ENCODE data around the gene L1CAM. TPM values are rescaled to one million over a fixed set of nuclear protein-coding genes. Genes with fewer than 3 reads are reported as not detected.

The L1CAM gene
- polyA plus RNA-seq, 1 donor = 22.5 TPM

DNA sequence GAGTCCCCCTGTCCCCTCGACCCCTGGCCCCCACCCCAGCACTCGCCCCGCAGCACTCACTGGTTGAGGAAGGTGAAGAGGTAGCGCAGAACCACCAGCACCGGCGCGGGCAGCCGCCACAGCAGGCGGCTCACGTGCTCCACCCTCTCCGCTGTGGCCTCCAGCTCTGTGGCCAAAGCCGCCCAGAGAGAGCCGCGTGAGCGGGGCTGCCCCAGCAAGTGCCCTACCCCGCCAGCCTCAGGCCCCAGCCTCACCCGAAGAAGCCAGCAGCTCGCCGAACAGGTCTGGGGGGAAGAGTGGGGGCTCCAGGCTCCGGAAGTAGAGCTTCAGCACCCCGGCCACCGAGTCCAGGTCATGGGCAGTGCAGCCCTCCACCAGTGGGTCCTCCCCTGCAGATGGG is 24.5 kb upstream of the L1CAM start:
- H3K9me3 ChIP-seq (ENCODE audit: control insufficient read depth, low read depth, low read length) = no peaks in the 10 kb centered on the region
- H3K27ac ChIP-seq (ENCODE audit: low read length) = no peak overlapping the region
- no peak overlapping the region for H3K4me3 ChIP-seq (ENCODE audit: low read length)
- no peaks in the 10 kb centered on the region for H3K27me3 ChIP-seq (ENCODE audit: control insufficient read depth, insufficient read depth, low read length)
- H3K36me3 ChIP-seq (ENCODE audit: control insufficient read depth, insufficient read depth, low read length) = no peaks in the 10 kb centered on the region
- WGBS (ENCODE audit: insufficient coverage, low lambda C conversion rate) = no CpG with 5 or more reads among the region's 22 CpGs
- DNase-seq = no peak
- no peaks in the 10 kb centered on the region for H3K4me1 ChIP-seq (ENCODE audit: control insufficient read depth, insufficient read depth, low read length)

DNA sequence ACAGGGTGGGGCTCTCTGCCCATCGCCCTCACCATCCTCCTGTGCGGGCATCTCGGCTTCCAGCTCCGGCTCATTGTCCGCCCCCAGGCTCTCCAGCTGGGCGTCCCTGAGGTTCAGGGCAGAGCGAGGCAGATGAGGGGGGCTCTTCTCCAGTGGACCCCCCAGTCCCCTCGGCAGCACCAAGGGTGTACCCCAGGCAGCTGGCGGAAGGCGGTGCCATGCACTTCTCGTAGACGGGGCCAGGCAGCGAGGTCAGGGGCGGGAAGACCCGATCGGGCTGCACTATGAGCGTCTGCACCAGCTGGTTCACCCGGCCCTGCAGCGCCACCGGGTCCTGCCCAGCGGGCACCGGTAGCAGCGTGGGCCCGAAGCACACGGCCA is 24.0 kb upstream of the L1CAM start:
- Histone ChIP-seq H3K36me3 (ENCODE audit: control insufficient read depth, insufficient read depth, low read length) (no peaks in the 10 kb centered on the region), H3K27me3 (ENCODE audit: control insufficient read depth, insufficient read depth, low read length) (no peaks in the 10 kb centered on the region), H3K27ac (ENCODE audit: low read length) (no peak overlapping the region), H3K4me3 (ENCODE audit: low read length) (no peak overlapping the region), H3K9me3 (ENCODE audit: control insufficient read depth, low read depth, low read length) (no peaks in the 10 kb centered on the region), H3K4me1 (ENCODE audit: control insufficient read depth, insufficient read depth, low read length) (no peaks in the 10 kb centered on the region)
- no CpG with 5 or more reads among the region's 25 CpGs for WGBS (ENCODE audit: insufficient coverage, low lambda C conversion rate)
- DNase-seq = no peak

DNA sequence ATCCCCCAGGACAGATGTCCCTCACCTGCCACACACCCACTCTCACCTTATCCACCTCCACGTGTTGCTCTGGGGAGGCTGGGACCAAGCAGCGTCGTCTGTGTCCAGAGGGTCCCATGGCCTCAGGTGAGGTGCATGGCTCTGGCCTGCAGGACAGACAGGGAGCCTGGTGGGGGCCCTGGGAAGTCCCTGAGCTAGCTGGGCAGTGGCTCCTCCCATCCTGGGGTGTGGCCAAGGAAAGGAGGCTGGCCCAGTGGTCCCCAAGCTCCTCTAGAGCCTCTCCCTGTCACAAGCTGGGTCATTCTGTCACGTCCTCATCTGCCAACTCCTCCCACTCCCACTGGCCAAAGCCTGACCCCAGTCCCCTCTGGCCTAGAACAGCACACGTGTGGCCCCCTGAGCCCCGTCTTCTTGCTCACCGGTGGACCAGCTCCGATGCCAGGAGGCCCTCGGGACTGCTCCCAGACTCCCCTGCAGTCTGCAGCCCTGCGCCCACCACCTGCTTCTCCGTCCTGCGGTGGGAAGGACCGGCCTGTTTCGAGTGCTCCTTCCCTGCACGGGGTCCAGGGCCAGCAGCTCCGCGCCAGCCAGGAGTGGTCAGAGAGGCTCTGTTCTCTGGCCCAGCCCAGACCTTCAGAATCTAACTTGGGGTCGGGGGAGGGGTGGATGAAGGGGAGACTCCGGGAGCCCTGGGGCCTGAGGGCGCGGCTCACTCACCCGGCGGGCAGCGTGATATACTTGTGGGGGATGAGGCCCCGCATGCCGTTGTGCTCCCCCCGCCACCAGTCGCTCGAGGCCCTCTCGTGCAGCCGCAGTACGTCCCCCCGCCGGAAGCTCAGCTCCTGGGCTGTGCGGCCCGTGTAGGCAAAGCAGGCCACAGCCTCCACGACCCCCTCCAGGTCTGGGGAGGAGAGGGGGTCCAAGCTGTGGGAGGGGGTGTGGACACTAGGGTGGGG is 23.3 kb upstream of the L1CAM start:
- no peak overlapping the region for H3K4me3 ChIP-seq (ENCODE audit: low read length)
- H3K36me3 ChIP-seq (ENCODE audit: control insufficient read depth, insufficient read depth, low read length) = no peaks in the 10 kb centered on the region
- no peaks in the 10 kb centered on the region for H3K9me3 ChIP-seq (ENCODE audit: control insufficient read depth, low read depth, low read length)
- H3K27me3 ChIP-seq (ENCODE audit: control insufficient read depth, insufficient read depth, low read length) = no peaks in the 10 kb centered on the region
- WGBS (ENCODE audit: insufficient coverage, low lambda C conversion rate) = no CpG with 5 or more reads among the region's 37 CpGs
- no peak for DNase-seq
- no peak overlapping the region for H3K27ac ChIP-seq (ENCODE audit: low read length)
- no peaks in the 10 kb centered on the region for H3K4me1 ChIP-seq (ENCODE audit: control insufficient read depth, insufficient read depth, low read length)

DNA sequence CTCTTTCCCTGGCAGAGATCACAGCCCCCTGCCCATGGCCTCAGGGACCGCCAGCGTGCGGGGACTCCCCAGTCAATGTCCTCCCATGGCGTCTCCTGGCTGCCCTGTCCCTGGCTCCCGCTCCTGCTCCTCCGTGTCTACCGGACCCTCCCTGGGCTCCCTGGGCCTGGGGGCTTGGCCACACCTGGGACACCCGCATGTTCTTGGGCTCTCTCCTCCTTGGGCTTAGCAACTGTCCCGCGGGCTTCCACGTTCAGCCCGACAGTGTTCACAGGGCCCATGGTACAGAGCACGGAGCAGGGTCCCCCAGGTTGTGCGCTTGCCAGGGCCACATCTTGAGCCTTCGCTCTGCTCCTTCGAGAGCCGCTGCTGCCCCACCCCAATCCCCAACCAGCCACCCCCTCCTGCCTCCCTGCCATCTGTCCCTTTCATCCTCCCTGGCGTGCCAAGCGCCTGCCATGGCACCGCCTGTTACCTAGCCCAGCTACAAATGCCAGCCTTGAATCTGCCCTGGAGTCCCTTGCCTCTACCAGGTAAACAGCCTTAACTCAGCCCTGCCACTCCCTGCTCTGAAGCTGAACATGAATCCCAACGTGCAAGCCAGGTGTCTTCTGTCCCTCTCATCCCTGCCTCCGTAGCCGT is 22.4 kb upstream of the L1CAM start:
- Histone ChIP-seq H3K9me3 (ENCODE audit: control insufficient read depth, low read depth, low read length) (no peaks in the 10 kb centered on the region), H3K4me3 (ENCODE audit: low read length) (no peak overlapping the region), H3K27me3 (ENCODE audit: control insufficient read depth, insufficient read depth, low read length) (no peaks in the 10 kb centered on the region), H3K27ac (ENCODE audit: low read length) (no peak overlapping the region), H3K4me1 (ENCODE audit: control insufficient read depth, insufficient read depth, low read length) (no peaks in the 10 kb centered on the region), H3K36me3 (ENCODE audit: control insufficient read depth, insufficient read depth, low read length) (no peaks in the 10 kb centered on the region)
- WGBS (ENCODE audit: insufficient coverage, low lambda C conversion rate) = no CpG with 5 or more reads among the region's 23 CpGs
- no peak for DNase-seq

DNA sequence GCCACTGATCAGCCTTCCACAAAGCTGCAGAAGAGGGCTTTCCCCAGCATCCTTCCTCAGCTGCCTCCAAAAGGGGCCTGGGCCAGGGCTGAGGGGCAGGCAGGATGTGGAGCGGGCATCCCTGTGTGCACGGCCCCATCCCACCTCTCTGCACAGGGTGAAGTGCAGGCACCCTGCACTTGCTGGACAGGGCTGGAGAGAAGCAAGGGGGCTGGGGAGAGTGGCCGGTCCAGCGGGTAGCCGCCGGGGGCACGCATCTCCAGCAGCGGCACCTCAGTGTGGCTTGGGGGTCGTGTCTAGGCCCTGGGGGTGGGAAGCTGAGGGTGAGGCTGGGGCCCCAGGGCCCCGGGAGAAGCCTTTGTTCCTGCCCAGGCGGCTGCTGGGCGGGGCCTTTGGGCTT is 21.5 kb upstream of the L1CAM start:
- DNase-seq = no peak
- Histone ChIP-seq H3K4me3 (ENCODE audit: low read length) (no peak overlapping the region), H3K36me3 (ENCODE audit: control insufficient read depth, insufficient read depth, low read length) (no peaks in the 10 kb centered on the region), H3K9me3 (ENCODE audit: control insufficient read depth, low read depth, low read length) (no peaks in the 10 kb centered on the region), H3K4me1 (ENCODE audit: control insufficient read depth, insufficient read depth, low read length) (no peaks in the 10 kb centered on the region), H3K27me3 (ENCODE audit: control insufficient read depth, insufficient read depth, low read length) (no peaks in the 10 kb centered on the region), H3K27ac (ENCODE audit: low read length) (no peak overlapping the region)
- no CpG with 5 or more reads among the region's 12 CpGs for WGBS (ENCODE audit: insufficient coverage, low lambda C conversion rate)

DNA sequence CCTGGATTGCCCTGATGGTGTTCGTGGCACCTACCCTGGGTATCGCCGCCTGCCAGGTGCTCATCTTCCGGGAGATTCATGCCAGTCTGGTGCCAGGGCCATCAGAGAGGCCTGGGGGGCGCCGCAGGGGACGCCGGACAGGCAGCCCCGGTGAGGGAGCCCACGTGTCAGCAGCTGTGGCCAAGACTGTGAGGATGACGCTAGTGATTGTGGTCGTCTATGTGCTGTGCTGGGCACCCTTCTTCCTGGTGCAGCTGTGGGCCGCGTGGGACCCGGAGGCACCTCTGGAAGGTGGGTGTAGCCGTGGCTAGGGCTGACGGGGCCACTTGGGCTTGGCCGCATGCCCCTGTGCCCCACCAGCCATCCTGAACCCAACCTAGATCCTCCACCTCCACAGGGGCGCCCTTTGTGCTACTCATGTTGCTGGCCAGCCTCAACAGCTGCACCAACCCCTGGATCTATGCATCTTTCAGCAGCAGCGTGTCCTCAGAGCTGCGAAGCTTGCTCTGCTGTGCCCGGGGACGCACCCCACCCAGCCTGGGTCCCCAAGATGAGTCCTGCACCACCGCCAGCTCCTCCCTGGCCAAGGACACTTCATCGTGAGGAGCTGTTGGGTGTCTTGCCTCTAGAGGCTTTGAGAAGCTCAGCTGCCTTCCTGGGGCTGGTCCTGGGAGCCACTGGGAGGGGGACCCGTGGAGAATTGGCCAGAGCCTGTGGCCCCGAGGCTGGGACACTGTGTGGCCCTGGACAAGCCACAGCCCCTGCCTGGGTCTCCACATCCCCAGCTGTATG is 20.3 kb upstream of the L1CAM start:
- H3K9me3 ChIP-seq (ENCODE audit: control insufficient read depth, low read depth, low read length) = no peaks in the 10 kb centered on the region
- no peaks in the 10 kb centered on the region for H3K36me3 ChIP-seq (ENCODE audit: control insufficient read depth, insufficient read depth, low read length)
- no peak overlapping the region for H3K4me3 ChIP-seq (ENCODE audit: low read length)
- no peak for DNase-seq
- no peak overlapping the region for H3K27ac ChIP-seq (ENCODE audit: low read length)
- H3K4me1 ChIP-seq (ENCODE audit: control insufficient read depth, insufficient read depth, low read length) = peaks cover 4% of the 10 kb centered on the region
- H3K27me3 ChIP-seq (ENCODE audit: control insufficient read depth, insufficient read depth, low read length) = no peaks in the 10 kb centered on the region
- WGBS (ENCODE audit: insufficient coverage, low lambda C conversion rate) = no CpG with 5 or more reads among the region's 27 CpGs

DNA sequence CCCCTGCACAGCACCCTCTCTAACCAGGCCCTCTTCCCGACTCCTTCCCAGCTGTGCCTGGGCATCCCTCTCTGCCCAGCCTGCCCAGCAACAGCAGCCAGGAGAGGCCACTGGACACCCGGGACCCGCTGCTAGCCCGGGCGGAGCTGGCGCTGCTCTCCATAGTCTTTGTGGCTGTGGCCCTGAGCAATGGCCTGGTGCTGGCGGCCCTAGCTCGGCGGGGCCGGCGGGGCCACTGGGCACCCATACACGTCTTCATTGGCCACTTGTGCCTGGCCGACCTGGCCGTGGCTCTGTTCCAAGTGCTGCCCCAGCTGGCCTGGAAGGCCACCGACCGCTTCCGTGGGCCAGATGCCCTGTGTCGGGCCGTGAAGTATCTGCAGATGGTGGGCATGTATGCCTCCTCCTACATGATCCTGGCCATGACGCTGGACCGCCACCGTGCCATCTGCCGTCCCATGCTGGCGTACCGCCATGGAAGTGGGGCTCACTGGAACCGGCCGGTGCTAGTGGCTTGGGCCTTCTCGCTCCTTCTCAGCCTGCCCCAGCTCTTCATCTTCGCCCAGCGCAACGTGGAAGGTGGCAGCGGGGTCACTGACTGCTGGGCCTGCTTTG is 19.6 kb upstream of the L1CAM start:
- H3K27ac ChIP-seq (ENCODE audit: low read length) = no peak overlapping the region
- no peak overlapping the region for H3K4me3 ChIP-seq (ENCODE audit: low read length)
- DNase-seq = no peak
- peaks cover 5% of the 10 kb centered on the region for H3K4me1 ChIP-seq (ENCODE audit: control insufficient read depth, insufficient read depth, low read length)
- no peaks in the 10 kb centered on the region for H3K27me3 ChIP-seq (ENCODE audit: control insufficient read depth, insufficient read depth, low read length)
- no peaks in the 10 kb centered on the region for H3K36me3 ChIP-seq (ENCODE audit: control insufficient read depth, insufficient read depth, low read length)
- H3K9me3 ChIP-seq (ENCODE audit: control insufficient read depth, low read depth, low read length) = no peaks in the 10 kb centered on the region
- no CpG with 5 or more reads among the region's 32 CpGs for WGBS (ENCODE audit: insufficient coverage, low lambda C conversion rate)

DNA sequence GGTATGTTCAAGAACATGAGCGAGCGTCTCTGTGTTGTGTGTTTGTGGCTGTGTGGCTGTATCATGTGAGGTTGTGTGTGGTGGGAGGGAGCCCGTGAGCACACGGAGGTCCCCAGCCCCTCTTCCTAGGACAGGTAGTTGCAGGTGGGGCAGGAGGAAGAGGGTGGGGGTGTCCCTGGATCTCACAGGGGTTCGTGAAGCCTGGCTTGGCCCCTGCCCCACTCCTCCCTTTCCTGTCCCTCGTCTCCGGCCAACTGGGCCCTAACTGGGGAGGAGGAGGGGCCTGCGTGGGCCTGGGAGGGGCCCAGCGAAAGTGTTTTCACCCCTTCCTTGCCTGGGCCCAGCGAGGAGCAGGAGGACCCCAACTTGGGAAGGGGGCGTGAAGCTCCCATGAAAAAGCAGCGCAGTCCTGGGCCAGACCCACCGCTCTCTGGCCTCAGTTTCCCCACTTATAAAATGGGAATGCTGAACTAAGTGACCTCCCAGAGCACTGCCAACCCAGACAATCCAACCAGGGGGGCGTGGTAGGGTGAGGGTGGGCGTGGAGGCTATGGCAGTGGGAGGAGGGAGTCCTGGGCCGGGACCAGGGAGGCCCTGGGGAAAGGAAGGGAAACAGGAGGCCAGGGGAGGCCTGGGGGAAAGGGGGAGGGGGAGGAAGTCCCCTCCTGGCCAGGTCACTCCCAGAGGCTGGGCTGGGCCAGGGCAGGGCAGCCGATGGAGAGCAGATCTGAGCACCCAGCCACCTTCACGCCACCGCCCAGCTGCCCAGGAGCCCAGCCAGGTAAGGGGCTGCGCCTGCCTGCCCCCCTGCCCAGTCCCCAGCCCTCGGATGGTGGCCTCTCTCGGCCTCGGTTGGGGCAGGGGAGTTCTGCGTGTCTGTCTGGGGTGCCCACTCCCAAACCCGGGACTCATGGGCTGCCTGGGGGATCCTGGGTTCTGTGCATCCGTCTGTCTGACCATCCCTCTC is 18.3 kb upstream of the L1CAM start, which contains the start of gene AVPR2:
Gene AVPR2 (plus strand): TSS at position 683 of the 967 bp plus-strand sequence. CDS start 473 bp downstream, outside the sequence.
- H3K9me3 ChIP-seq (ENCODE audit: control insufficient read depth, low read depth, low read length) = no peaks in the 10 kb centered on the region
- peaks cover 5% of the 10 kb centered on the region for H3K4me1 ChIP-seq (ENCODE audit: control insufficient read depth, insufficient read depth, low read length)
- H3K27ac ChIP-seq (ENCODE audit: low read length) = no peak within 1 kb of the TSS
- WGBS (ENCODE audit: insufficient coverage, low lambda C conversion rate) = no CpG with 5 or more reads among the region's 26 CpGs
- DNase-seq = no peak
- no peak within 1 kb of the TSS for H3K4me3 ChIP-seq (ENCODE audit: low read length)
- no peaks in the 10 kb centered on the region for H3K27me3 ChIP-seq (ENCODE audit: control insufficient read depth, insufficient read depth, low read length)
- H3K36me3 ChIP-seq (ENCODE audit: control insufficient read depth, insufficient read depth, low read length) = no peaks in the 10 kb centered on the region

DNA sequence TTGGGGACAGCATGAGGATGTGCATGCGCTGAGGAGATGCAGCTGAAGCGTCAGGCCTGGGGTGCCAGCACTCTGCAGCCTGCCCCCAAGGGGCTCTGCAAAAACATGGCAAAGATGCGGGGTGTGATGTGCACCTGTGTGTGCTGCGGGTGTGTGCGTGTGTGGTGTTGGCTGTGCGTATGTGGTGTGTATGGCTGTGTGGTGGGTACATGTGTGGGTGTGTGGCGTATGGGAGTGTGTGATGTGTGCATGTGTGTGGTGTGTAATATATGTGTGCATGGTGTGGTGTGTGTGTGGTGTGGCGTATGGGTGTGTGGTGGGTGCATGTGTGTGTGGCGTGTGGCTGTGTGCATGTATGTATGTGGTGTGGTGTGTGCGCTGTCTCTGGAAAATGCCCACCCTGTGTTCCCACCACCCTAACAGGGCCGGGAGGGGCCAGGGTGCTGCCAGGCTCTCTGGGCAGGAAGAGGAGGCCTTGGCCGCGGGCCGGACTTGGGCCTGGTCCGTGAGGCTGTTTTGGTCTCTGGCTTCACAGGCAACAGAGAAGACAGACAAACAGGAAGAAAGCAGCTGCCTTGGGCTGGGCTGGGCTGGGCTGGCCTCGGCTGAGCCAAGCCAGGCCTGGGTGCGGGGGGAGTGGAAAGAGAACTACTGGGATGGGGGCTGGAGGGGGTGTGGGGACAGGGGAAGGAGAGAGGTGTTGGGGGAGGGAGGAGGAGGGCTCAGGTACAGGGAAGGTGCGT is 17.4 kb upstream of the L1CAM start:
- Histone ChIP-seq H3K36me3 (ENCODE audit: control insufficient read depth, insufficient read depth, low read length) (no peaks in the 10 kb centered on the region), H3K4me3 (ENCODE audit: low read length) (no peak overlapping the region), H3K27ac (ENCODE audit: low read length) (no peak overlapping the region), H3K4me1 (ENCODE audit: control insufficient read depth, insufficient read depth, low read length) (peaks cover 5% of the 10 kb centered on the region), H3K9me3 (ENCODE audit: control insufficient read depth, low read depth, low read length) (no peaks in the 10 kb centered on the region), H3K27me3 (ENCODE audit: control insufficient read depth, insufficient read depth, low read length) (no peaks in the 10 kb centered on the region)
- no CpG with 5 or more reads among the region's 18 CpGs for WGBS (ENCODE audit: insufficient coverage, low lambda C conversion rate)
- DNase-seq = no peak

All from large intestine (tissue), 3 donors.